Activated gamma-delta T cell (primary cell): ENCODE data around the gene MYO1B.

Source experiments
- DNase-seq: peaks from one replicate; lab custom pipeline; 2025; lab: John Stamatoyannopoulos, UW

The MYO1B gene

GRCh38 chr2:191360918-191361317 is 115.7 kb downstream of the MYO1B start:
- DNase-seq = no peak

GRCh38 chr2:191362841-191363240 is 117.6 kb downstream of the MYO1B start:
- no peak for DNase-seq

GRCh38 chr2:191363267-191363666 is 118.1 kb downstream of the MYO1B start:
- DNase-seq = no peak

- DNase-seq = no peak
These were observed 119.9 kb downstream of the MYO1B start for GRCh38 chr2:191365089-191365488.

GRCh38 chr2:191366199-191366598 is 121.0 kb downstream of the MYO1B start:
- DNase-seq = no peak

GRCh38 chr2:191369034-191369433 is 123.8 kb downstream of the MYO1B start:
- DNase-seq = no peak

GRCh38 chr2:191374366-191374765 is 129.2 kb downstream of the MYO1B start:
- no peak for DNase-seq

GRCh38 chr2:191374939-191375338 is 129.7 kb downstream of the MYO1B start:
- DNase-seq = no peak

GRCh38 chr2:191376981-191377629 is 131.9 kb downstream of the MYO1B start:
- no peak for DNase-seq

- no peak for DNase-seq
These were observed 134.2 kb downstream of the MYO1B start for GRCh38 chr2:191379375-191379774.

GRCh38 chr2:191382801-191383200 is 137.6 kb downstream of the MYO1B start:
- DNase-seq = no peak

GRCh38 chr2:191383486-191383885 is 138.3 kb downstream of the MYO1B start:
- no peak for DNase-seq

- DNase-seq = no peak
These were observed 139.6 kb downstream of the MYO1B start for GRCh38 chr2:191384829-191385228.

- no peak for DNase-seq
These were observed 140.4 kb downstream of the MYO1B start for GRCh38 chr2:191385416-191386160.

GRCh38 chr2:191386938-191387536 is 141.8 kb downstream of the MYO1B start:
- DNase-seq = no peak

GRCh38 chr2:191389288-191389687 is 144.1 kb downstream of the MYO1B start:
- no peak for DNase-seq

- DNase-seq = no peak
These were observed 146.0 kb downstream of the MYO1B start for GRCh38 chr2:191391171-191391570.

GRCh38 chr2:191394043-191394442 is 148.8 kb downstream of the MYO1B start:
- no peak for DNase-seq

GRCh38 chr2:191396794-191397193 is 151.6 kb downstream of the MYO1B start:
- no peak for DNase-seq

- no peak for DNase-seq
These were observed 154.4 kb downstream of the MYO1B start for GRCh38 chr2:191399601-191400000.

GRCh38 chr2:191401287-191401686 is 156.1 kb downstream of the MYO1B start:
- DNase-seq = no peak

GRCh38 chr2:191402966-191403565 is 157.9 kb downstream of the MYO1B start:
- DNase-seq = no peak

GRCh38 chr2:191404568-191404991 is 159.4 kb downstream of the MYO1B start:
- DNase-seq = no peak
